Astrocyte of the hippocampus (primary cell): Measurements from ENCODE around the gene TMEM63B.
"Not testable (repeated sequence)": the region's sequence is repeated elsewhere in the genome, so short reads cannot be mapped to it uniquely, and the experiment has no call there.

Experiments
- DNase-seq: peaks from one replicate; pipeline ENCODE4 v3.0.0; 2011; ENCODE audit warnings: low read depth, low spot score

Gene TMEM63B

GRCh38 chr6:44094403-44095242 lies 32.7 kb upstream of the TMEM63B start:
- no peak for DNase-seq

- not testable (repeated sequence) for DNase-seq
These were observed 32.1 kb upstream of the TMEM63B start for GRCh38 chr6:44095243-44095623.

- DNase-seq = peak; percentile 87
These were observed 30.7 kb upstream of the TMEM63B start for GRCh38 chr6:44096612-44097011.

- DNase-seq = no peak
These were observed 29.5 kb upstream of the TMEM63B start for GRCh38 chr6:44097782-44098317.

- DNase-seq = no peak
These were observed 28.2 kb upstream of the TMEM63B start for GRCh38 chr6:44099192-44099591.

- peak; percentile 51 for DNase-seq
These were observed 27.2 kb upstream of the TMEM63B start for GRCh38 chr6:44100088-44100550.

- no peak for DNase-seq
These were observed 25.5 kb upstream of the TMEM63B start for GRCh38 chr6:44101832-44102231.

- peak; percentile 33 for DNase-seq
These were observed 24.8 kb upstream of the TMEM63B start for GRCh38 chr6:44102527-44102926.

- DNase-seq = no peak
These were observed 22.8 kb upstream of the TMEM63B start for GRCh38 chr6:44104481-44105021.

- peak; percentile 56 for DNase-seq
These were observed 22.2 kb upstream of the TMEM63B start for GRCh38 chr6:44105146-44105545.

- no peak for DNase-seq
These were observed 21.2 kb upstream of the TMEM63B start for GRCh38 chr6:44105993-44106740.

GRCh38 chr6:44107017-44107416 lies 20.3 kb upstream of the TMEM63B start:
- no peak for DNase-seq

- no peak for DNase-seq
These were observed 18.9 kb upstream of the TMEM63B start for GRCh38 chr6:44108471-44108870.

GRCh38 chr6:44109212-44109611 lies 18.1 kb upstream of the TMEM63B start:
- DNase-seq = no peak

- DNase-seq = no peak
These were observed 17.2 kb upstream of the TMEM63B start for GRCh38 chr6:44110005-44110676.

GRCh38 chr6:44110966-44111365 lies 16.4 kb upstream of the TMEM63B start:
- DNase-seq = no peak

- DNase-seq = no peak
These were observed 15.6 kb upstream of the TMEM63B start for GRCh38 chr6:44111434-44112417.

- no peak for DNase-seq
These were observed 13.9 kb upstream of the TMEM63B start for GRCh38 chr6:44113414-44113813.

GRCh38 chr6:44115866-44116265 lies 11.5 kb upstream of the TMEM63B start:
- DNase-seq = peak; percentile 87

GRCh38 chr6:44116641-44117382 lies 10.5 kb upstream of the TMEM63B start:
- DNase-seq = peak; percentile 80
